GM19025 (cell line): ENCODE data around the gene PLA2G2F.

Experiments
- ATAC-seq: cut with Tn5 transposase; IDR thresholded peaks from one replicate; pipeline ENCODE4 v1.9.1; 2021; ENCODE audit warnings: mild to moderate bottlenecking, low read depth, moderate library complexity; ENCODE audit not compliant: unreplicated experiment

Gene PLA2G2F

GRCh38 chr1:20166051-20166450, 26.9 kb downstream of the PLA2G2F start:
- no peak for ATAC-seq

DNA sequence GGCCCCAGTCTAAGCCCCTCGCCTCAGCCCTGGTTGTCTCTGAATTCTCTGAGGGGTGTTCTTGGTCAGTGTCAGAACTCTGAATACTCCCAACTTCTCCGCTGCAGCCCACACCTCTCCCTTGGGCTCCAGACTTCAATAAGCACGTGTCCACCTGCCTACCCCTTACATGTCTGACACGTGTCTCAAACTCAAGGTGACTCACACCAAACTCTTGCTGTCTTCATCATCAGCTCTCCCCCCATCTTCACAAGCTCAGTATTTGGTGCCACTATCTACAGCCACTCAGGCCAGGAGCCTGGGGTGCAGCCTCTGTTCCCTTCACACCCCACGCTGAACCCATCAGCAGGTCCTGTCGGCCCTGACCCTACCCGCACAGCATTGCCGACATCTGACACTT, 28.0 kb downstream of the PLA2G2F start:
- no peak for ATAC-seq

- ATAC-seq = no peak
Measured at GRCh38 chr1:20168564-20169491, 29.7 kb downstream of the PLA2G2F start.

GRCh38 chr1:20169932-20170331, 30.8 kb downstream of the PLA2G2F start:
- no peak for ATAC-seq

GRCh38 chr1:20172033-20172590, 33.0 kb downstream of the PLA2G2F start:
- ATAC-seq = no peak

GRCh38 chr1:20174937-20175666, 36.0 kb downstream of the PLA2G2F start:
- ATAC-seq = no peak

DNA sequence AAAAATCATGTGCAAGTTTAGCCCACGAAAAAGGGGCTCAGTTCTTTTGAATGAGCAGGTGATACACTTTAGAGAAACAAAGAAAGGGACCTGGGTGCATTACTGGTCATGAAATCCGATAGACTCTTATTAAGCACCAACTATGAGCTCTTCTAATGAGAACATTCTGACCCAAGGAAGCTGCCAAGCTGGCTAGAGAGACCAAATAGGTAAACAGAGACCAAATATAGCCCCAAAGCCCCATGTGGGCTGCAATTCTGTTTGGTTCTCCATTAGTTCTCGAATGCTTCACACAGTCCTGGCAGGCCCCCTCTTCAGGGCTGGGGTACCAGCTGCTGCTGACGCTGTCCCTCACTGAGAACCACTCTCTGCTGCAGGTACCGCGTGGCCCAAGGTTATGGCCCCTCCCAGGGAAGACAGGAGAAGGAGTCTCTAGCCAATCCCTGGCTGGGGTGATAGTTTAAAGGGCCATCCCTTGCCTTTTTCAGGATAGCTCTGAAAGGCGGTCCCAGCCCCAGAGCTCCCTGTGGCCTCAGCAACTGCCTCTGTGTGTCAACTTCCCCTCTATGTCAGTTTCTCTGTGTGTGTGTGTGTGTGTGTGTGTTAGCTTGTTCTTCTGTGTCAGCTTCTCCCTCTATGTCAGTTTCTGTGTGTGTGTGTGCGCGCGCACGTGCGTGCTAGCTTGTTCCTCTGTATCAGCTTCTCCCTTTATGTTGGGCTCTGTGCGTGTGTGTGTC, 39.7 kb downstream of the PLA2G2F start:
- ATAC-seq = no peak

DNA sequence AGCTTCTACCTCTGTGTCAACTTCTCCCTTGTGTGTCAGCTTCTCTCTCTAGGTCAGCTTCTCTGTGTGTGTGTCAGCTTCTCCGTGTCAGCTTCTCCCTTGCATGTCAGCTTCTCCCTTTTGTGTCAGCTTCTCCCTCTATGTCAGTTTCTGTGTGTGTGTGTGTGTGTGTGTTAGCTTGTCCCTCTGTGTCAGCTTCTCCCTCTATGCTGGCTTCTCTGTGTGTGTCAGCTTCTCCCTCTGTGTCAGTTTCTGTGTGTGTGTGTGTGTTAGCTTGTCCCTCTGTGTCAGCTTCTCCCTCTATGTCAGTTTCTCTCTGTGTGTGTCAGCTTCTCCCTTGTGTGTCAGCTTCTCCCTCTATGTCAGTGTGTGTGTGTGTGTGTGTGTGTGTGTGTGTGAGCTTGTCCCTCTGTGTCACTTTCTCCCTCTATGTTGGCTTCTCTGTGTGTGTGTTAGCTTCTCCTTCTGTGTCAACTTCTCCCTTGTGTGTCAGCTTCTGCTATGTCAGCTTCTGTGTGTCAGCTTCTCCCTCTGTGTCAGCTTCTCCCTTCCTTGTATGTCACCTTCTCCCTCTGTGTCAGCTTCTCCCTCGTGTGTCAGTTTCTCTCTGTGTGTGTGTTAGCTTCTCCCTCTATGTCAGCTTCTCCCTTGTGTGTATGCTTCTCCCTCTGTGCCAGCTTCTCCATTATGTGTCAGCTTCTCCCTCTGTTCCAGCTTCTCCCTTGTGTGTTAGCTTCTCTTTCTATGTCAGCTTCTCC, 40.4 kb downstream of the PLA2G2F start:
- ATAC-seq = no peak

- ATAC-seq = no peak
Measured at GRCh38 chr1:20180129-20180843, 41.2 kb downstream of the PLA2G2F start.

DNA sequence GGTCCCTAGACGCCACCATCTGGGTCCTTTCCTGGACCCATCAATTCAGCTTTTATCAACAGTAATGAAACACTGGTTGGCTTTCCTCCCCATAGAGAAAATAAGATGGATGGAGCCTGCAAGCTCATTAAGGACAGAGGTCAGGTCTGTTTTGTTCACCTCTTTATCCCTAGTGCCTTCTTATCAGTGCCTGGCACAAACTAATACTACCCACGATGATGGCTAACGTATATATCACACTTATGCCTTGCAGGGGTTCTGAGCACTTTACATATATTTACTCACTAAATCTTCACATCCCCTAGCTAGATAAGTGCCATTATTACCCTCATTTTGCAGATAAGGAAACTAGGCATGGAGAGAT, 41.7 kb downstream of the PLA2G2F start:
- ATAC-seq = no peak

DNA sequence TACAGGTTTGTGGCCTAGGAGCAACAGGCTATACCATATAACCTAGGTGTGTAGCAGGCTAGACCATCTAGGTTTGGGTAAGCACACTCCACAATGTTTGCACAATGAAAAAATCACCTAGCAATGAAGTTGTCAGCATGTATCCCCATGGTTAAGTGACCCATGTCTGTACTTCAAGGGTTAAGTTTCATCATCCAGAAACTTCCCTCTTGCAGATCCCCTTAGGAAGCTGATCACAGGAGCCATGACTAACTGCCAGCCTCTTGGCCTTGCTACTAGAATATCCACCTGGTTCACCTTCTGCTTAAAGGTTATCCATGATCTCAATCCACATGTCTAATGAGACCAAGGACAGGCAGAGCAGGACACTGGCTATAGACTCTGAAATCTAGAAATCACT, 43.3 kb downstream of the PLA2G2F start:
- ATAC-seq = no peak

GRCh38 chr1:20183035-20183434, 43.9 kb downstream of the PLA2G2F start:
- ATAC-seq = no peak

GRCh38 chr1:20183616-20184271, 44.6 kb downstream of the PLA2G2F start:
- ATAC-seq = no peak

- ATAC-seq = no peak
Measured at GRCh38 chr1:20184481-20184900, 45.4 kb downstream of the PLA2G2F start.

DNA sequence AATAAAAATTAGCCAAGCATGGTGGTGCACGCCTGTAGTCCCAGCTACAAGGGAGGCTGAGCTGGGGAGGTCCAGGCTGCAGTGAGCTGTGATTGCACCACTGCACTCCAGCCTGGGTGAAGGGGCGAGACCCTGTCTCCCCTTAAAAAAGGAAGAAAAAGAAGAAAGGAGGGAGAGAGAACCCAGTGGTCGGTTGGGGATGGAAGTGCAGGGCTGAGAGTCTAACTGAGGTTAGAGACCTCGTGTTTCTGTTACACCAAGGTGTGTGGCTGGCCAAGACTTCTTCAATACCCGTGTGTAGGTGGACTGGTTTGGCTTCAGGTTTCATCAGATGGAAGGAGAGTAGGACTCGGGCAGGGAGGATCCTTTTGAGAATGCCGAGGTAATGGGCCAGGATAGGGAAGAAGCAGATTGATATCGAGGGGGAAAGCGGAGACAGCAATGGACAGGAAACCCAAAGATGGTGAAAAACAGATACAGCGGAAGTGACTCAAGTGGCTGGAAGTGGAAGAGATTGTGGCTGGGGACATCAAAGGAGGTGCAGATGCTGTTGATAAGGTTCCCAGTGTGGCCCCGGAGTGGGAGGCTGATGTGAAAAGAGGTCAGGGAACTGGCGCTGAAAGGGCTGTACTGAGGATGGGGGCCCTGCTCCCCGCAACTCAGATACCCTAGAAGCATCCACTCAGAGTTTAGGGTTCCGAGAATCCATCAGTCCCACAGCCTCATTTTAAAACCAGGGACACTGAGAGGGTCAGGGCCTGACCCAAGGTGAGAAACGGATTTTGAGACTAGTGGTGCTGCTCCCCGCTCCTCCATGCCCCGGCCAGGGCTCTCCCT, 46.1 kb downstream of the PLA2G2F start:
- ATAC-seq = no peak

DNA sequence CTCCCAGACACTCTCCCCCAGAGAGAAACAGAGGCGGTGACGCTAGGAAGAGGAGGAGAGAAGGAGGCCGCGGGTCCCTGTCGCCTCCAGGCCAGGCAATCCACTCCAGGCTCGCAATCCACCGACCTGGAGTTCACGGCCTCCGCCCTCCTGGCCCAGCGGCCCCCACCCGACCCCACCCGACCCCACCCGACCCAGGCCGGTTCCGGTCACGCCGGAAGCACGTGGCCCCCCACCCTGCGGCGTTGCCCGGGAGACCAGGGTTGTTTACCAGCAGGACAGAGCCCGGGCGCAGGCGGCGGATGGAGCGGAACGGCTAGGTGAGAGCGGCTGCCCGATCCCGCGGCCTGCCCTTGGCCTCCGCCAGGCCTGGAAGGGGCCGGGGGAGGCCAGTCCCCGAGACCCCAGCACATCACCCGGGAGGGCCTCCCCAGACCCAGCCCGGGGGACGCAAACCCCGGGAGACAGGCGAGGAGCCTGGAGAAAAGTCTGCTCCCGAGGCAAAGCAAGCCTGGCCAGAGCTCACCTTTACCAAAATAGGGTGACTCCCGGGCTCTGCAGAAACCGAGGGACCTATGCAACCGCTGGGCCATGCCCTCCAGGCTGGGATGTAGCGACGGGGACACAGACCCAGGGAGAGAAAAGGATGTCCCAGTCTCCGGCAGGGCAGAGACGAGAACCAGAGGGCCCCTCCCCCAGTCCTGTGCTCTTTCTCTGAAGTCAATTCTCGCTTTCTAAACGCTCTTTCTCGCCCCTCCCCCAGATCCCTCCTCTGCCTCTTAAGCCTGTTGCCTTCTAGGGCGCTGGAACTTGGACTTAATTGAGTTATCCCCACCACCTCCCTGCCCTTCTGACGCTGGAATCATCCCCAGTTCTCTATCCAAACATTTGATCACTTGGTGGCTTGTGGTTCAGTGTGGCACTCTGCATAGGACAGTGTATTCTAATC, 47.0 kb downstream of the PLA2G2F start, which contains the start of the genes PLA2G2C and UBXN10:
Gene PLA2G2C, minus strand, starts transcription at position 685 of the 949 bp plus-strand sequence. CDS start 9,155 bp downstream, outside the sequence.
Gene UBXN10, plus strand, starts transcription at position 263 of the 949 bp plus-strand sequence. CDS start 4,466 bp downstream, outside the sequence.
- no peak for ATAC-seq
